Uterus (tissue), 4 donors: ENCODE data around the gene HAAO. TPM values are rescaled to one million over a fixed set of nuclear protein-coding genes. Genes with fewer than 3 reads are reported as not detected.
"Not testable (repeated sequence)": the region's sequence is repeated elsewhere in the genome, so short reads cannot be mapped to it uniquely, and the experiment has no call there.

Experiments used
- DNase-seq, 2 donors: peaks; one replicate each; pipeline ENCODE4 v3.0.0-alpha.2; 2019 to 2020
- H3K27ac ChIP-seq, 2 donors: fragments of 200-600 bp; sonication (generic); 1 replicate in 1 of 2; 2 replicates in 1 of 2; pipeline ENCODE4 v1.5.1; 2016 to 2018
- H3K27me3 ChIP-seq, 2 donors: fragments of 200-600 bp; sonication (generic); one replicate each; pipeline ENCODE4 v1.5.1; 2018 to 2019; ENCODE audit warnings: control low read depth in 1 of 2
- H3K36me3 ChIP-seq, 2 donors: fragments of 200-600 bp; sonication (generic); one replicate each; pipeline ENCODE4 v1.5.1; 2019; ENCODE audit warnings: control low read depth in 1 of 2
- H3K4me1 ChIP-seq, 2 donors: fragments of 200-600 bp; sonication (generic); one replicate each; pipeline ENCODE4 v1.5.1; 2018 to 2019; ENCODE audit warnings: control low read depth in 1 of 2
- H3K4me3 ChIP-seq, 2 donors: fragments of 200-600 bp; sonication (generic); 1 replicate in 1 of 2; 2 replicates in 1 of 2; pipeline ENCODE4 v1.5.1; 2018 to 2019; ENCODE audit warnings: mild to moderate bottlenecking in 1 of 2
- H3K9me3 ChIP-seq, 2 donors: fragments of 200-600 bp; sonication (generic); one replicate each; pipeline ENCODE4 v1.5.1; 2019; ENCODE audit warnings: control low read depth in 1 of 2
- CTCF ChIP-seq, 4 experiments: fragments of 200-600 bp in 2 of 4; fragments of 450-650 bp in 2 of 4; sonication (generic) in 2 of 4; IDR thresholded peaks; one replicate each; pipeline ENCODE4 v1.5.1; 2016 to 2019; ENCODE audit warnings: antibody characterized with exemption in 4 of 4, mild to moderate bottlenecking in 2 of 4, moderate library complexity in 1 of 4
- POLR2A ChIP-seq, 2 donors: fragments of 450-650 bp; IDR thresholded peaks; one replicate each; pipeline ENCODE4 v1.6.1; 2016; ENCODE audit warnings: antibody characterized with exemption in 2 of 2, mild to moderate bottlenecking in 1 of 2, moderate library complexity in 1 of 2
- intact Hi-C: fragments of 100-400 bp; cut with DNase I; formaldehyde crosslinking; loops from one replicate; pipeline ENCODE4 v1.15.1; 2023; ENCODE audit warnings: low total_unique reads
- total RNA-seq, 4 donors: library from RNA; depleted of rRNA in 3 of 4; stranded (reverse); fragments of >200 nt in 3 of 4; gene quantifications; one replicate each; pipeline versions ENCODE4 v1.1.0 to v1.2.4, GENCODE V29; 2014 to 2023
- donor health status: DM: yes; HTN: yes; CAD: no.

The HAAO gene
- total RNA-seq, 4 donors from 2014 or later: 3.1 to 25.1 (median 20.8) TPM

DNA sequence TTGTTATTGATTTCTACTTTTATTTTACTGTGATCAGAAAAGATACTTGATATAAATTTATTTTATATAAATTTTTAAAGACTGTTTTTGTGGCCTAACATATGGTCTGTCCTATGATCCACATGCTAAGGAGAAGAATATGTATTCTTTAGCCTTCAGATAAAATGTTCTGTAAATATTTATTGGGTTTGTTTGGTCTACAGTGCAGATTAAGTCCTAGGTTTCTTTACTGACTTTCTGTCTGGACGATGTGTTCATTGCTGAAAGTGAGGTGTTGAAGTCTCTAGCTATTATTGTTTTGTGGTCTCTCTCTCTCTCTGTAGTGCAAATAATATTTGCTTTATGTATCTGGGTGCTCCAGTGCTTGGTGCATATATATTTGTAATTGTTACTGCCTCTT is 58.5 kb downstream of the HAAO start:
- H3K9me3 ChIP-seq: peaks cover 0 to 3% of the 10 kb centered on the region in 2 donors
- no peak for TF ChIP-seq CTCF (IDR thresholded peaks at IDR 0.05)
- no peak for TF ChIP-seq POLR2A (IDR thresholded peaks at IDR 0.05)
- no peaks in the 10 kb centered on the region for H3K27me3 ChIP-seq
- no peaks in the 10 kb centered on the region for H3K36me3 ChIP-seq
- no peaks in the 10 kb centered on the region for H3K4me1 ChIP-seq
- no peak for DNase-seq
- intact Hi-C loops: no loop called here
- H3K4me3 ChIP-seq: no peak overlapping the region
- H3K27ac ChIP-seq: no peak overlapping the region

DNA sequence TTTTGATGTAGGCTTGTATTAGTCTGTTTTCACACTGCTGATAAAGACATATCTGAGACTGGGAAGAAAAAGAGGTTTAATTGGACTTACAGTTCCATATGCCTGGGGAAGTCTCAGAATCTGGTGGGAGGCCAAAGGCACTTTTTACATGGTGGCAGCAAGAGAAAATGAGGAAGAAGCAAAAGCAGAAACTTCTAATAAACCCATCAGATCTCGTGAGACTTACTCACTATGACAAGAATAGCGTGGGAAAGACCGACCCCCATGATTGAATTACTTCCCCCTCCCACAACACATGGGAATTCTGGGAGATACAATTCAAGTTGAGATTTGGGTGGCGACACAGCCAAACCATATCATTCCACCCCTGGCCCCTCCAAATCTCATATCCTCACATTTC is 61.1 kb downstream of the HAAO start:
- H3K4me1 ChIP-seq, H3K9me3 ChIP-seq, H3K27me3 ChIP-seq, H3K27ac ChIP-seq, H3K36me3 ChIP-seq, H3K4me3 ChIP-seq, intact Hi-C loops, DNase-seq: not testable (repeated sequence)

GRCh38 chr2:42726680-42727079 is 65.7 kb downstream of the HAAO start:
- H3K4me3 ChIP-seq: no peak overlapping the region
- H3K36me3 ChIP-seq: no peaks in the 10 kb centered on the region

DNA sequence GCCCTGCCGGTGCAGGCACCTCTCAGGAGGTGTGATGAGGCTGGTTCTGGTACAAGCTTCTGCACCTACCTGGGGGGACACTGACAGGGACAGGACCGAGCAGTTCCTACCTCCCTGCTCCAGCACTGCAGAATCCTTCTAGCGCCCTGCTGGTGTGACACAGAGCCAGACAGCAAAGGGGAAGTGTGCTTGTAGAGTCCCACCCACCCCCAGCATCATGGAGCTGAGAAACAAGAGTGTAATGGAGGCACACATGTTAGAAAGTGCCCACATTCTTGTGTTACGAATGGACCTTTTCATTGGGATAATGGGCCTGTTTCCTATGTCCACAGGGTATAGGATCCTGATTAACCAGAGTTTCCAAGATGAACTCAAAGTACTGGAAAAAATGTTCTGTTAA is 66.7 kb downstream of the HAAO start:
- intact Hi-C loops: no loop called here
- no peaks in the 10 kb centered on the region for H3K27me3 ChIP-seq
- no peaks in the 10 kb centered on the region for H3K4me1 ChIP-seq
- H3K4me3 ChIP-seq: no peak overlapping the region
- no peak for DNase-seq
- no peaks in the 10 kb centered on the region for H3K36me3 ChIP-seq
- no peak overlapping the region for H3K27ac ChIP-seq
- no peak for TF ChIP-seq CTCF (IDR thresholded peaks at IDR 0.05)
- TF ChIP-seq POLR2A (IDR thresholded peaks at IDR 0.05): no peak
- H3K9me3 ChIP-seq: peaks cover 0 to 3% of the 10 kb centered on the region in 2 donors

More at GRCh38 chr2:42726680-42727079, 65.7 kb downstream of the HAAO start:
- TF ChIP-seq CTCF (IDR thresholded peaks at IDR 0.05): no peak
- TF ChIP-seq POLR2A (IDR thresholded peaks at IDR 0.05): no peak
- H3K4me1 ChIP-seq: no peaks in the 10 kb centered on the region
- intact Hi-C loops: no loop called here
- H3K27me3 ChIP-seq: no peaks in the 10 kb centered on the region
- DNase-seq: no peak
- peaks cover 0 to 3% of the 10 kb centered on the region in 2 donors for H3K9me3 ChIP-seq
- no peak overlapping the region for H3K27ac ChIP-seq

DNA sequence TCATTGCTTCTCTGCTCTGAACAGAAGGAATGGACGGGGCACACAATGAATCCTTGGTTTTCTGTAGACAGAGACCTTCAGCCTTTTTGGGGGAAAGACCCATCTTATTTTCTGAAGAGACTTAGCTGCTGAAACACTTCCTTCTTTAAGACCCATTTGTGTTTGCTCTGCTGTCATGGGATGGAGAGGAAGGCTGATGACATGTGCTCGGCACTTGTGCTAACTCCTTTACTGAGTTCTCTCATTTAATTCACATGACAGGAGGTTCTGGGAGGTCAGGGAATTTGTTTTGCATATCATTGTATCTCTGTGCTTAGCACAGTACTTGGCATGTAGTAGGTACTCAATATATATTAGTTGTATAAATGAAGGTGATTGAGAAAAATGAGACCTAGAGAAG is 67.5 kb downstream of the HAAO start:
- intact Hi-C loops: no loop called here
- H3K36me3 ChIP-seq: no peaks in the 10 kb centered on the region
- H3K27ac ChIP-seq: no peak overlapping the region
- no peak for DNase-seq
- no peak overlapping the region for H3K4me3 ChIP-seq
- peaks cover 0 to 3% of the 10 kb centered on the region in 2 donors for H3K9me3 ChIP-seq
- H3K4me1 ChIP-seq: no peaks in the 10 kb centered on the region
- H3K27me3 ChIP-seq: no peaks in the 10 kb centered on the region
- no peak for TF ChIP-seq POLR2A (IDR thresholded peaks at IDR 0.05)

- no peaks in the 10 kb centered on the region for H3K9me3 ChIP-seq
- no peaks in the 10 kb centered on the region for H3K36me3 ChIP-seq
- no peaks in the 10 kb centered on the region for H3K27me3 ChIP-seq
- H3K27ac ChIP-seq: no peak overlapping the region
- DNase-seq: no peak
- no peak overlapping the region for H3K4me3 ChIP-seq
- no peaks in the 10 kb centered on the region for H3K4me1 ChIP-seq
- intact Hi-C loops: no loop called here
- TF ChIP-seq CTCF (IDR thresholded peaks at IDR 0.05): no peak
- no peak for TF ChIP-seq POLR2A (IDR thresholded peaks at IDR 0.05)
Observed at GRCh38 chr2:42723465-42723864, 68.9 kb downstream of the HAAO start.
